Right lobe of liver (tissue), 6 donors: ENCODE data around the gene ATXN1. TPM values are rescaled to one million over a fixed set of nuclear protein-coding genes. Genes with fewer than 3 reads are reported as not detected.

Experiments
- ATAC-seq, 4 donors: fragments of 200-7000 bp; cut with Tn5 transposase; one replicate each; pipeline ENCODE4 v1.9.1; 2020; ENCODE audit warnings: mild to moderate bottlenecking in 4 of 4, moderate library complexity in 4 of 4
- DNase-seq, 3 donors: peaks; one replicate each; pipeline ENCODE4 v3.0.0-alpha.2; 2020
- H3K27ac ChIP-seq, 3 donors: fragments of 200-600 bp; one replicate each; pipeline ENCODE4 v1.8.0; 2022
- H3K27me3 ChIP-seq, 2 donors: fragments of 200-600 bp; one replicate each; pipeline ENCODE4 v1.8.0; 2022
- H3K36me3 ChIP-seq, 4 donors: fragments of 200-600 bp; sonication (generic) in 1 of 4; one replicate each; pipeline versions ENCODE4 v1.5.1 to v1.8.0; 2017 to 2022; ENCODE audit warnings: control low read depth in 1 of 4
- H3K4me1 ChIP-seq, 4 donors: fragments of 200-600 bp; sonication (generic) in 1 of 4; one replicate each; pipeline versions ENCODE4 v1.5.1 to v1.8.0; 2017 to 2022; ENCODE audit warnings: control low read depth in 1 of 4
- H3K4me3 ChIP-seq, 3 donors: fragments of 200-600 bp; one replicate each; pipeline ENCODE4 v1.8.0; 2022
- H3K9me3 ChIP-seq, 4 donors: fragments of 200-600 bp; sonication (generic) in 1 of 4; one replicate each; pipeline versions ENCODE4 v1.5.1 to v1.8.0; 2017 to 2022; ENCODE audit warnings: control low read depth in 1 of 4
- POLR2A ChIP-seq: fragments of 450-650 bp; IDR thresholded peaks from one replicate; pipeline ENCODE4 v1.6.1; 2017; ENCODE audit warnings: antibody characterized with exemption, mild to moderate bottlenecking
- WGBS: methylation state at CpG from one replicate; pipeline ENCODE4 v1.1.6; 2018; ENCODE audit warnings: low coverage, low lambda C conversion rate; ENCODE audit not compliant: insufficient coverage; ENCODE audit errors: missing lambda C conversion rate; 5-methylcytosine and 5-hydroxymethylcytosine counted together
- intact Hi-C, 2 donors: fragments of 100-400 bp; cut with DNase I; formaldehyde crosslinking; loops; one replicate each; pipeline versions ENCODE4 v1.11.2 to v1.14.1; 2022
- total RNA-seq, 6 experiments: library from RNA; depleted of rRNA in 2 of 6; stranded (reverse); fragments of >200 nt in 2 of 6; fragmentation: NEBNext Ultra II Directional in 3 of 6; extraction: Animal tissue kit (Norgen Biotek cat#: 25700) in 3 of 6; gene quantifications; one replicate each; pipeline versions ENCODE4 v1.1.0 to v1.2.4, GENCODE V29; 2016 to 2023
- TF ChIP-seq, protein P1 (sequence below), 4 donors: fragments of 200-600 bp in 3 of 4; fragments of 450-650 bp in 1 of 4; IDR thresholded peaks; one replicate each; pipeline versions ENCODE4 v1.5.1 to v1.8.0; 2016 to 2022; ENCODE audit warnings: antibody characterized with exemption in 4 of 4, mild to moderate bottlenecking in 2 of 4
- donor health status: DM: no; HTN: yes; CAD: no.
- donor health status: DM: no; HTN: no; CAD: no.
- donor health status: DM: no; HTN: no; CAD: no.
- donor health status: DM: no; HTN: yes; CAD: no.
- donor health status: DM: no; HTN: yes; CAD: no.

The ATXN1 gene
- total RNA-seq, 6 experiments from 2014 or later, result 23.2 to 28.7 (median 25.0) TPM

DNA sequence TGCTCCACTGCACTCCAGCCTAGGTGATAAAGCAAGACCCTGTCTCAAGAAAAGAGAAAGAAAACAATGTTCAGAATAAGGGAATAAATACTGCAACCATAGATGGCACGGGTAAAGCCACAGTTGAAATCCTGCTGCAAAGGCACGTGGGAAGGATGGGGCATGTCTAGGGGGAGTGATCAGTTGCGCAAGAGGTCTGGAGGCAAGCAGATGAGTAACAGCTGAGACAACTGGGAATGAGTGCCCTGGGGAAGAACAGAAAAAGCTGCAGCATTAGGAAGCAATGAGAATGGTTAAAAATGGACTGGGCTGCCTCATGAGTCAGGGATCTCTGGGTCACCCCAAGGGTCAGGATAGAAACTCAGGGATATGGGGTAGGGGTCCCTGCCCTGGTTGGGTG, 426.6 kb downstream of the ATXN1 start:
- 19% methylated on average over 3 of the region's 3 CpGs for WGBS
- Histone ChIP-seq H3K27ac (peak overlapping the region in 1 of 3 donors; percentile 2), H3K36me3 (no peaks in the 10 kb centered on the region), H3K4me1 (peaks cover 0 to 15% (median 3%) of the 10 kb centered on the region in 4 donors), H3K27me3 (no peaks in the 10 kb centered on the region), H3K4me3 (no peak overlapping the region), H3K9me3 (no peaks in the 10 kb centered on the region)
- ATAC-seq, result peak; percentile 23 to 54 (median 46)
- TF ChIP-seq, protein P1, sequence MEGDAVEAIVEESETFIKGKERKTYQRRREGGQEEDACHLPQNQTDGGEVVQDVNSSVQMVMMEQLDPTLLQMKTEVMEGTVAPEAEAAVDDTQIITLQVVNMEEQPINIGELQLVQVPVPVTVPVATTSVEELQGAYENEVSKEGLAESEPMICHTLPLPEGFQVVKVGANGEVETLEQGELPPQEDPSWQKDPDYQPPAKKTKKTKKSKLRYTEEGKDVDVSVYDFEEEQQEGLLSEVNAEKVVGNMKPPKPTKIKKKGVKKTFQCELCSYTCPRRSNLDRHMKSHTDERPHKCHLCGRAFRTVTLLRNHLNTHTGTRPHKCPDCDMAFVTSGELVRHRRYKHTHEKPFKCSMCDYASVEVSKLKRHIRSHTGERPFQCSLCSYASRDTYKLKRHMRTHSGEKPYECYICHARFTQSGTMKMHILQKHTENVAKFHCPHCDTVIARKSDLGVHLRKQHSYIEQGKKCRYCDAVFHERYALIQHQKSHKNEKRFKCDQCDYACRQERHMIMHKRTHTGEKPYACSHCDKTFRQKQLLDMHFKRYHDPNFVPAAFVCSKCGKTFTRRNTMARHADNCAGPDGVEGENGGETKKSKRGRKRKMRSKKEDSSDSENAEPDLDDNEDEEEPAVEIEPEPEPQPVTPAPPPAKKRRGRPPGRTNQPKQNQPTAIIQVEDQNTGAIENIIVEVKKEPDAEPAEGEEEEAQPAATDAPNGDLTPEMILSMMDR (IDR thresholded peaks at IDR 0.05), result no peak
- no peak for TF ChIP-seq POLR2A
- DNase-seq, result no peak
- intact Hi-C loops, result loop anchor here in 1 of 2 donors (10.0 kb wide), 1 partner anchor 70 kb away; no protein-coding TSS in a partner anchor

DNA sequence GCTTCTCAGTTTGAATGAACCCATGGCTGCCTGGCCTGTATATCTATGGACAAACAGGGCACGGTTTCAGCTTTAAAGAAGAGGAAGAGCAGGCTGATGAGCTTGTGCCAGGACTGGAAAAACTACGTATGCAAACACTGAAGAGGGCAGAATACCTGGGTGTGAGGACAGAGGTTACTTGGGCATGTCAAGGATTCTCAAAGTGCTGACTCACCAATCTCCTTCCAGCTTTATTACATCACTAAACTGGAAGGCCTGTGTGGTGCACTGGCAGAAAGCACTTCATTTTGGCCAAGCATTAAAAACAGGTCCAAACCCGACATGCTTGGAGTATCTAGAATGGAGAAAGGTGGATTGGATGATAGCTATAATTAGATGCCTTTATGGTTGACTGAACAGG, 427.7 kb downstream of the ATXN1 start:
- DNase-seq (peak in 1 of 3 donors; percentile 59), ATAC-seq (peak; percentile 17 to 70 (median 34))
- peaks cover 0 to 15% (median 3%) of the 10 kb centered on the region in 4 donors for H3K4me1 ChIP-seq
- H3K27ac ChIP-seq, result no peak overlapping the region
- TF ChIP-seq POLR2A, result no peak
- H3K4me3 ChIP-seq, result no peak overlapping the region
- no peaks in the 10 kb centered on the region for H3K36me3 ChIP-seq
- intact Hi-C loops, result loop anchor here in 1 of 2 donors (10.0 kb wide), 1 partner anchor 71 kb away; no protein-coding TSS in a partner anchor
- WGBS, result 41% methylated on average over 3 of the region's 3 CpGs
- no peaks in the 10 kb centered on the region for H3K9me3 ChIP-seq
- no peaks in the 10 kb centered on the region for H3K27me3 ChIP-seq

DNA sequence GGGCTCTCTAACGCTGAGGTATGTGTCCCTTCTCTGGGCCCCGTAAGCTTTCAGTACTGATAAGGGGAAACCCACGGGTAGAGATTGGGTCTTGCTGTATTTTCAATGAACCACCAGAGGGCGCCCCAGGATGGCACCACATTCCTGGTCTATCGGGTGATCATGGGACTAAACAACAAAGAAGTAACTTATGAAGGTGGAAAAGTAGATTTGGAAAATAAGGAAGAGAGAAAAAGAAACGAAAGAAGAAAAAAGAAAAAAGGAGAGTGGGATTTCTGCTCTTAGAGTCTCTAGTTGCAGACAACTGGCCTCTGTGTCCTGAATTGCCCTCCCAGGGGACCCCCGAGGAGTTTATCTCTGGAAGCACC, 429.1 kb downstream of the ATXN1 start:
- DNase-seq, result peak; percentile 70 to 79 (median 74)
- Histone ChIP-seq H3K27ac (no peak overlapping the region), H3K36me3 (peaks cover 0 to under 1% (median 0%) of the 10 kb centered on the region in 4 donors), H3K9me3 (no peaks in the 10 kb centered on the region), H3K27me3 (no peaks in the 10 kb centered on the region), H3K4me3 (no peak overlapping the region), H3K4me1 (peaks cover 0 to 15% (median 3%) of the 10 kb centered on the region in 4 donors)
- intact Hi-C loops, result loop anchor here in 1 of 2 donors (10.0 kb wide), 1 partner anchor 73 kb away; no protein-coding TSS in a partner anchor
- TF ChIP-seq, protein P1 (IDR thresholded peaks at IDR 0.05), result peak; percentile 85 to 95 (median 94)
- TF ChIP-seq POLR2A, result no peak
- ATAC-seq, result peak; percentile 84 to 90 (median 86)
- 3% methylated on average over 7 of the region's 7 CpGs for WGBS

DNA sequence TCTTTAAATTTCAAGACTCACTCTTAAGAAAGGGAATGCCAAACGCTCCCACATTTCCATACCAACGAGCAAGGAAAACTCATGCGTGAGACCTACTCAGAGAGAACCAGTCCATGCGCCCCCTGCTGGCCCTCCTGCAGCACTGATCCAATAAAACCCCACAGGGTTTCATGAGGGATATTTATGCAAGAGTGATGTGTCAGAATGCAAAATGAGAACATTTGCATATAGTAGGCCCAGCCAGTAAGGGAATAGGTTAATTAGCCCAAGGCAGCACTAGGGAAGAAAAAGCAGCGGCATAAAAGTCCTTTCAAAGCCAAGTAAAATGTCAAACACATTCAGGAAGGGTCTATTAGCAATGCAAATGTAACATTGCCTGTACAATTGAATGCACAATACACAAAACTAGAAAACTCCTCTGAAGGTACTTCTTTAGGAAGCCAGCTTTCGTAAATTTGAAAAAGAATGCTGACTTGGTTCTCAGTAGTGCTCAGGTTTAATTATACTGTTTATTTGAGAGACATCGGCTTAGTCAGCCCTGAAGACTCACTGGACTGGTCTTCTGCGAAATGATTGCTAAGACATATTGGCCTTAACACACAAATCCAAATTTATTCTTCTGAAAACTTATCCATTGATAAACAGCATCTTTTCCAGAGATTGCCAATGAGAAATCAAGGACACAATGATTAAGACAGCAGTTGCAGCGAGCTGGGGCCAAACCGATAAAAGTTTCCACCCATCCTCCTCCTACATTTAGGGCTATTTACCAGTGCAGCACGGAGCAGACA, 429.7 kb downstream of the ATXN1 start:
- intact Hi-C loops, result loop anchor here in 1 of 2 donors (10.0 kb wide), 1 partner anchor 73 kb away; no protein-coding TSS in a partner anchor
- Histone ChIP-seq H3K27ac (no peak overlapping the region), H3K36me3 (peaks cover 0 to 6% (median 0%) of the 10 kb centered on the region in 4 donors), H3K9me3 (no peaks in the 10 kb centered on the region), H3K27me3 (no peaks in the 10 kb centered on the region), H3K4me3 (no peak overlapping the region), H3K4me1 (peaks cover 0 to 15% (median 3%) of the 10 kb centered on the region in 4 donors)
- TF ChIP-seq, protein P1 (IDR thresholded peaks at IDR 0.05), result peak; percentile 75 to 88 (median 84)
- no peak for TF ChIP-seq POLR2A
- ATAC-seq, result peak; percentile 70 to 78 (median 70)
- peak; percentile 61 to 68 (median 67) for DNase-seq
- 29% methylated on average over 11 of the region's 11 CpGs for WGBS

DNA sequence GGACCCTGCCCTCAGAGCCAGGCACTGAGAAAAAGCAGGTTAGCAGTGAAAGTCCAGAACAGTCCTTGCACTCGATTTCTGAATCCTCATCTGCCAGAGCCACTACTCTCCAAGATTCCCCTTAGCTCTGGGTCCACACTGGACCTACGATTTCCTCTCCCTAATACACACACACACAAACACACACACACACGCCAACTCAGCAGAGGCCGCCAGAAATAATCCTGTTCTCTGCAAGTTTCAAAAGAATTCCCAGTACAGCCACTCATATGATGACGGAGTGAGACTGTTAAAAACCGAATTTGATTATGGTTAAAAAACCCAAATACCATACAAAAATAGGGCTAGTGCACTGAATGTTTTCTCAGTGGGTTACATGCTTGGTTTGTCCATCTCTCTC, 432.0 kb downstream of the ATXN1 start:
- Histone ChIP-seq H3K4me1 (peaks cover 0 to 15% (median 3%) of the 10 kb centered on the region in 4 donors), H3K4me3 (no peak overlapping the region), H3K36me3 (peaks cover 0 to 11% (median 3%) of the 10 kb centered on the region in 4 donors), H3K27me3 (no peaks in the 10 kb centered on the region), H3K27ac (no peak overlapping the region), H3K9me3 (no peaks in the 10 kb centered on the region)
- ATAC-seq (no peak), DNase-seq (peak in 1 of 3 donors; percentile 17)
- intact Hi-C loops, result loop anchor here in 1 of 2 donors (10.0 kb wide), 1 partner anchor 84 kb away; no protein-coding TSS in a partner anchor
- 76% methylated on average over 6 of the region's 6 CpGs for WGBS
- TF ChIP-seq, protein P1 (IDR thresholded peaks at IDR 0.05), result no peak
- no peak for TF ChIP-seq POLR2A
